WTC11 (cell line): ENCODE data around the gene SLC36A1. TPM values are rescaled to one million over a fixed set of nuclear protein-coding genes. Genes with fewer than 3 reads are reported as not detected.

Experiments used
- ATAC-seq: fragments of 200-7000 bp; cut with Tn5 transposase; 2 replicates; pipeline ENCODE4 v1.10.0; 2021; ENCODE audit warnings: mild to moderate bottlenecking, moderate library complexity
- CTCF ChIA-PET: fragments of 300-600 bp; sonication (Branson Sonifier 250); formaldehyde crosslinking; loops from one replicate; lab custom pipeline; 2021; ENCODE audit warnings: antibody characterized with exemption; lab: Charles Lee
- POLR2A ChIA-PET: fragments of 350-600 bp; sonication (Branson Sonifier 250); formaldehyde crosslinking; loops from one replicate; lab custom pipeline; 2021; ENCODE audit warnings: antibody characterized with exemption; lab: Charles Lee
- DNase-seq: peaks from one replicate; pipeline ENCODE4 v3.0.0; 2021; ENCODE audit warnings: low spot score
- H3K27ac Mint-ChIP-seq: 2 replicates; pipeline ENCODE4 v1.8.0; 2021; ENCODE audit warnings: mixed read lengths
- H3K27me3 Mint-ChIP-seq: 2 replicates; pipeline ENCODE4 v1.8.0; 2021; ENCODE audit warnings: low read depth, mild to moderate bottlenecking, moderate library complexity, mixed read lengths
- H3K36me3 Mint-ChIP-seq: 2 replicates; pipeline ENCODE4 v1.8.0; 2021; ENCODE audit warnings: mixed read lengths
- H3K4me1 Mint-ChIP-seq: 2 replicates; pipeline ENCODE4 v1.8.0; 2022; ENCODE audit warnings: mixed read lengths
- H3K4me3 Mint-ChIP-seq: 2 replicates; pipeline ENCODE4 v1.8.0; 2021; ENCODE audit warnings: mild to moderate bottlenecking, moderate library complexity, mixed read lengths
- H3K9me3 Mint-ChIP-seq: 2 replicates; pipeline ENCODE4 v1.8.0; 2021; ENCODE audit warnings: mixed read lengths
- ATF1 ChIP-seq: sonication (generic); formaldehyde crosslinking; IDR thresholded peaks from 2 replicates; pipeline ENCODE4 v1.8.1; 2023; ENCODE audit warnings: mild to moderate bottlenecking, moderate library complexity, missing genetic modification reagents
- CTCF ChIP-seq: fragments of 200-600 bp; IDR thresholded peaks from 2 replicates; pipeline ENCODE4 v1.8.0; 2022; ENCODE audit warnings: antibody characterized with exemption
- E2F1 ChIP-seq: sonication (generic); formaldehyde crosslinking; IDR thresholded peaks from 2 replicates; pipeline ENCODE4 v1.8.0; 2022; ENCODE audit warnings: mild to moderate bottlenecking, missing genetic modification reagents
- ERG ChIP-seq: fragments of 250-450 bp; sonication (Bioruptor Pico); IDR thresholded peaks from 2 replicates; pipeline ENCODE4 v1.8.0; 2021; ENCODE audit warnings: mild to moderate bottlenecking
- ETV6 ChIP-seq: sonication (generic); formaldehyde crosslinking; IDR thresholded peaks from 2 replicates; pipeline ENCODE4 v1.8.1; 2022; ENCODE audit warnings: mild to moderate bottlenecking, missing genetic modification reagents
- GRHL2 ChIP-seq: fragments of 250-450 bp; sonication (Bioruptor Pico); IDR thresholded peaks from 2 replicates; pipeline ENCODE4 v1.8.0; 2022; ENCODE audit warnings: mild to moderate bottlenecking, moderate library complexity; ENCODE audit not compliant: insufficient replicate concordance, severe bottlenecking
- GTF2I ChIP-seq: fragments of 250-450 bp; sonication (Bioruptor Pico); conservative IDR thresholded peaks from 2 replicates; pipeline ENCODE4 v1.4.0; 2021; ENCODE audit warnings: mild to moderate bottlenecking
- IRF2 ChIP-seq: sonication (generic); formaldehyde crosslinking; IDR thresholded peaks from 2 replicates; pipeline ENCODE4 v1.8.0; 2022; ENCODE audit warnings: low read depth, missing genetic modification reagents, borderline replicate concordance
- JAZF1 ChIP-seq: fragments of 250-450 bp; sonication (Bioruptor Pico); IDR thresholded peaks from 2 replicates; pipeline ENCODE4 v1.9.0; 2021; ENCODE audit warnings: moderate library complexity, mild to moderate bottlenecking, inconsistent platforms
- MXD4 ChIP-seq: fragments of 250-450 bp; sonication (Bioruptor Pico); IDR thresholded peaks from 2 replicates; pipeline ENCODE4 v1.8.0; 2021; ENCODE audit warnings: mild to moderate bottlenecking, moderate library complexity, borderline replicate concordance
- NFE2L1 ChIP-seq: sonication (generic); formaldehyde crosslinking; IDR thresholded peaks from 2 replicates; pipeline ENCODE4 v1.8.1; 2023; ENCODE audit warnings: missing genetic modification reagents
- NR2C2 ChIP-seq: sonication (generic); formaldehyde crosslinking; IDR thresholded peaks from 2 replicates; pipeline ENCODE4 v1.8.0; 2022; ENCODE audit warnings: mild to moderate bottlenecking, missing genetic modification reagents
- TCF7 ChIP-seq: sonication (generic); formaldehyde crosslinking; IDR thresholded peaks from 2 replicates; pipeline ENCODE4 v1.8.0; 2022; ENCODE audit warnings: mild to moderate bottlenecking, low read depth, missing genetic modification reagents, moderate library complexity
- TEAD1 ChIP-seq: sonication (generic); formaldehyde crosslinking; IDR thresholded peaks from 2 replicates; pipeline ENCODE4 v1.8.0; 2022; ENCODE audit warnings: mild to moderate bottlenecking, missing genetic modification reagents
- ZBTB21 ChIP-seq: sonication (generic); formaldehyde crosslinking; IDR thresholded peaks from 2 replicates; pipeline ENCODE4 v1.8.1; 2023; ENCODE audit warnings: mild to moderate bottlenecking, missing genetic modification reagents, borderline replicate concordance
- ZNF263 ChIP-seq: sonication (generic); formaldehyde crosslinking; IDR thresholded peaks from 2 replicates; pipeline ENCODE4 v1.8.1; 2022; ENCODE audit warnings: low read depth, mild to moderate bottlenecking, moderate library complexity, missing genetic modification reagents
- ZNF396 ChIP-seq: fragments of 250-450 bp; sonication (Bioruptor Pico); IDR thresholded peaks from 2 replicates; pipeline ENCODE4 v1.8.0; 2021; ENCODE audit warnings: mild to moderate bottlenecking, moderate library complexity, borderline replicate concordance
- ZNF425 ChIP-seq: fragments of 250-450 bp; sonication (Bioruptor Pico); conservative IDR thresholded peaks from 2 replicates; pipeline ENCODE4 v1.9.0; 2021; ENCODE audit warnings: mild to moderate bottlenecking
- ZSCAN18 ChIP-seq: fragments of 250-450 bp; sonication (Bioruptor Pico); IDR thresholded peaks from 2 replicates; pipeline ENCODE4 v2.1.2; 2022; ENCODE audit warnings: mild to moderate bottlenecking, moderate library complexity
- total RNA-seq: library from RNA; stranded (reverse); gene quantifications from 3 replicates; pipeline ENCODE4 v1.2.3, GENCODE V29; 2021

Gene SLC36A1
- total RNA-seq, 1 experiment from 2014 or later = 12.2 TPM

- CTCF ChIA-PET = interaction anchor here (0.8 to 2.2 kb wide), 4 partner anchors 13 to 49 kb away, joined by 3 to 9 read pairs (median 5); partner anchors contain the start of gene SLC36A1
- Mint-ChIP-seq H3K9me3 (peaks cover 11% of the 10 kb centered on the region), H3K27ac (peak overlapping the region; percentile 96), H3K4me1 (peaks cover 53% of the 10 kb centered on the region), H3K36me3 (peaks cover 8% of the 10 kb centered on the region), H3K4me3 (peak overlapping the region; percentile 63), H3K27me3 (no peaks in the 10 kb centered on the region)
- POLR2A ChIA-PET = interaction anchor here (0.7 kb wide), 1 partner anchor 49 kb away, joined by 3 read pairs; no protein-coding TSS in a partner anchor
- DNase-seq (peak; percentile 65), ATAC-seq (peak; percentile 63)
- peak; percentile 42; the same call in 1 of the 2 replicates for TF ChIP-seq TEAD1
- TF ChIP-seq IRF2 (CRISPR knock-in tag) = no peak
- no peak for TF ChIP-seq MXD4 (CRISPR knock-in tag)
- TF ChIP-seq ATF1 (CRISPR knock-in tag) = no peak
These were observed 48.7 kb downstream of the SLC36A1 start for GRCh38 chr5:151496041-151496484.

GRCh38 chr5:151497391-151498002, 50.1 kb downstream of the SLC36A1 start:
- no peak for DNase-seq
- ChIA-PET CTCF (interaction anchor here (1.8 to 2.7 kb wide), 2 partner anchors 50 to 154 kb away, joined by 8 to 16 read pairs; partner anchors contain the start of gene SLC36A1), POLR2A (no interaction called here)
- TF ChIP-seq CTCF (no peak), NFE2L1 (CRISPR knock-in tag) (no peak), ETV6 (no peak), TCF7 (no peak), ZNF396 (CRISPR knock-in tag) (no peak), JAZF1 (CRISPR knock-in tag) (no peak), GTF2I (CRISPR knock-in tag) (no peak)
- Mint-ChIP-seq H3K36me3 (peaks cover 8% of the 10 kb centered on the region), H3K4me1 (peaks cover 52% of the 10 kb centered on the region), H3K9me3 (peaks cover 11% of the 10 kb centered on the region), H3K4me3 (no peak overlapping the region), H3K27me3 (no peaks in the 10 kb centered on the region), H3K27ac (peak overlapping the region; percentile 96; the same call in 1 of the 2 replicates)
- ATAC-seq = no peak

GRCh38 chr5:151498395-151499155, 51.2 kb downstream of the SLC36A1 start:
- no peaks in the 10 kb centered on the region for H3K27me3 Mint-ChIP-seq
- H3K4me3 Mint-ChIP-seq = no peak overlapping the region
- H3K36me3 Mint-ChIP-seq = peaks cover 8% of the 10 kb centered on the region
- ChIA-PET CTCF (interaction anchor here (0.7 to 2.7 kb wide), 6 partner anchors 25 to 200 kb away, joined by 3 to 16 read pairs (median 8); partner anchors contain the start of gene SLC36A1), POLR2A (interaction anchor here (1.3 kb wide), 1 partner anchor 50 kb away, joined by 5 read pairs; no protein-coding TSS in a partner anchor)
- peaks cover 48% of the 10 kb centered on the region for H3K4me1 Mint-ChIP-seq
- peaks cover 11% of the 10 kb centered on the region for H3K9me3 Mint-ChIP-seq
- peak overlapping the region; percentile 83 for H3K27ac Mint-ChIP-seq
- DNase-seq = no peak
- no peak for ATAC-seq
- no peak for TF ChIP-seq ZNF425 (CRISPR knock-in tag)
- no peak for TF ChIP-seq TCF7
- TF ChIP-seq NR2C2 = no peak
- no peak for TF ChIP-seq ZNF263 (CRISPR knock-in tag)
- TF ChIP-seq ZBTB21 (CRISPR knock-in tag) = no peak
- no peak for TF ChIP-seq ZSCAN18 (CRISPR knock-in tag)
- no peak for TF ChIP-seq E2F1 (CRISPR knock-in tag)
- no peak for TF ChIP-seq GRHL2
- TF ChIP-seq ERG (CRISPR knock-in tag) = no peak
